K562 (cell line): Measurements from ENCODE around the gene MVP. TPM values are rescaled to one million over a fixed set of nuclear protein-coding genes. Genes with fewer than 3 reads are reported as not detected.

Experiments
- HNRNPK ChIP-seq: fragments of 200-400 bp; formaldehyde crosslinking; IDR thresholded peaks from one replicate; pipeline ENCODE4 v1.6.1; 2018; ENCODE audit warnings: mild to moderate bottlenecking, low read depth, low read length; ENCODE audit not compliant: poor library complexity, severe bottlenecking
- HOXB6 ChIP-seq: fragments of 250-450 bp; sonication (Bioruptor Pico); IDR thresholded peaks from 2 replicates; pipeline ENCODE4 v1.5.1; 2022; ENCODE audit warnings: mild to moderate bottlenecking, borderline replicate concordance
- MAZ ChIP-seq, 2 experiments: fragments of 450-650 bp in 1 of 2; sonication (generic) in 1 of 2; formaldehyde crosslinking; IDR thresholded peaks in 1 of 2; conservative IDR thresholded peaks in 1 of 2; 2 replicates each; pipeline versions ENCODE4 v1.4.0 to v1.5.0; 2020; ENCODE audit warnings: mild to moderate bottlenecking in 1 of 2, missing genetic modification reagents in 1 of 2
- NFE2L1 ChIP-seq: fragments of 450-650 bp; IDR thresholded peaks from 2 replicates; pipeline ENCODE4 v1.6.1; 2016; ENCODE audit warnings: missing genetic modification characterization, low read depth, mild to moderate bottlenecking, missing compliant biosample characterization, moderate library complexity, borderline replicate concordance
- NRF1 ChIP-seq, 2 experiments: fragments of 450-650 bp; IDR thresholded peaks in 1 of 2; conservative IDR thresholded peaks in 1 of 2; 2 replicates each; pipeline ENCODE4 v1.6.1; 2014; ENCODE audit warnings: mild to moderate bottlenecking in 2 of 2
- PTBP1 ChIP-seq: fragments of 200-400 bp; formaldehyde crosslinking; IDR thresholded peaks from 2 replicates; pipeline ENCODE4 v1.6.1; 2017; ENCODE audit warnings: low read depth, low read length
- SAFB2 ChIP-seq: fragments of 200-400 bp; formaldehyde crosslinking; IDR thresholded peaks from 2 replicates; pipeline ENCODE4 v1.6.1; 2018; ENCODE audit warnings: borderline replicate concordance, low read length, low read depth, moderate library complexity; ENCODE audit not compliant: severe bottlenecking
- SMAD1 ChIP-seq: fragments of 150-350 bp; IDR thresholded peaks from 2 replicates; pipeline ENCODE4 v1.6.1; 2014; ENCODE audit warnings: low read length, low read depth; ENCODE audit not compliant: partially characterized antibody
- SRSF7 ChIP-seq: fragments of 200-400 bp; formaldehyde crosslinking; optimal IDR thresholded peaks from 2 replicates; pipeline ENCODE3; 2017; ENCODE audit warnings: mild to moderate bottlenecking, low read depth, low read length
- TOE1 ChIP-seq, 2 experiments: fragments of 450-650 bp in 1 of 2; sonication (generic) in 1 of 2; formaldehyde crosslinking in 1 of 2; IDR thresholded peaks; 2 replicates each; pipeline versions ENCODE4 v1.7.1 to v1.8.0; 2016 to 2022; ENCODE audit warnings: borderline replicate concordance in 2 of 2, mild to moderate bottlenecking in 2 of 2, antibody characterized with exemption in 1 of 2, inconsistent platforms in 1 of 2, low read depth in 1 of 2, missing genetic modification reagents in 1 of 2, moderate library complexity in 1 of 2
- ZBTB49 ChIP-seq: sonication (generic); formaldehyde crosslinking; IDR thresholded peaks from 2 replicates; pipeline ENCODE4 v1.8.0; 2022; ENCODE audit warnings: missing genetic modification reagents, mild to moderate bottlenecking, borderline replicate concordance
- ZNF263 ChIP-seq: sonication (generic); formaldehyde crosslinking; IDR thresholded peaks from 2 replicates; pipeline ENCODE4 v1.8.0; 2022; ENCODE audit warnings: mild to moderate bottlenecking, missing genetic modification reagents, borderline replicate concordance
- ZNF518B ChIP-seq: fragments of 250-450 bp; sonication (Bioruptor Pico); IDR thresholded peaks from 2 replicates; pipeline ENCODE4 v1.5.0; 2021; ENCODE audit warnings: mild to moderate bottlenecking, moderate library complexity
- ZNF79 ChIP-seq: fragments of 250-450 bp; sonication (Bioruptor Pico); IDR thresholded peaks from 2 replicates; pipeline ENCODE4 v1.4.0; 2020; ENCODE audit warnings: low read depth, mild to moderate bottlenecking, moderate library complexity
- polyA plus RNA-seq, 8 experiments: library from polyadenylated mRNA; depleted of rRNA in 4 of 8; stranded (reverse) in 5 of 8; unstranded in 3 of 8; fragments of >200 nt; fragmentation: Nextera tagmentation in 2 of 8; fragmentation: Illumina TruSeq in 1 of 8; extraction: Ambion mirVana in 2 of 8; extraction: Trizol in 1 of 8; gene quantifications; 2 replicates each; pipeline versions ENCODE4 v1.2.1 to v1.2.3, GENCODE V29; 2011 to 2014; ENCODE audit warnings: inconsistent platforms in 1 of 8, missing spikeins in 1 of 8
- total RNA-seq, 7 experiments: library from RNA; depleted of rRNA in 6 of 7; stranded (reverse); fragments of >200 nt in 6 of 7; fragmentation: Illumina TruSeq in 2 of 7; extraction: Trizol in 2 of 7; gene quantifications; 2 replicates each; pipeline versions ENCODE4 v1.2.1 to v1.2.3, GENCODE V29; 2011 to 2021; ENCODE audit warnings: low replicate concordance in 1 of 7
- TF ChIP-seq, protein P1 (sequence below): sonication (generic); formaldehyde crosslinking; IDR thresholded peaks from 2 replicates; pipeline ENCODE4 v1.8.1; 2023; ENCODE audit warnings: mild to moderate bottlenecking, missing genetic modification reagents
- TF ChIP-seq, protein P2 (sequence below): IDR thresholded peaks from 2 replicates; pipeline ENCODE4 v1.6.1; 2016; ENCODE audit warnings: missing genetic modification characterization, missing compliant biosample characterization

Gene MVP
- total and polyA plus RNA-seq, 9 of the 15 experiments (the other 6 are each of a cell fraction or from before 2014, with no cell fraction given), result 0.39 to 1.9 (median 0.76) TPM; not detected in 2

- peak; percentile 88; the same call in 1 of the 2 replicates for TF ChIP-seq TOE1 (IDR thresholded peaks at IDR 0.05; ENCODE audit: borderline replicate concordance)
- TF ChIP-seq TOE1 (CRISPR knock-in tag; IDR thresholded peaks at IDR 0.05; ENCODE audit: borderline replicate concordance, low read depth), result no peak
- no peak for TF ChIP-seq SAFB2
- TF ChIP-seq HOXB6, result no peak
- peak; percentile 42 to 89; a peak in 3 of 4 replicates for TF ChIP-seq MAZ (CRISPR knock-in tag; conservative IDR thresholded peaks at IDR 0.05 in 1 of 2, IDR thresholded peaks at IDR 0.05 in 1 of 2)
- no peak for TF ChIP-seq NFE2L1 (tag)
- TF ChIP-seq, protein P1, sequence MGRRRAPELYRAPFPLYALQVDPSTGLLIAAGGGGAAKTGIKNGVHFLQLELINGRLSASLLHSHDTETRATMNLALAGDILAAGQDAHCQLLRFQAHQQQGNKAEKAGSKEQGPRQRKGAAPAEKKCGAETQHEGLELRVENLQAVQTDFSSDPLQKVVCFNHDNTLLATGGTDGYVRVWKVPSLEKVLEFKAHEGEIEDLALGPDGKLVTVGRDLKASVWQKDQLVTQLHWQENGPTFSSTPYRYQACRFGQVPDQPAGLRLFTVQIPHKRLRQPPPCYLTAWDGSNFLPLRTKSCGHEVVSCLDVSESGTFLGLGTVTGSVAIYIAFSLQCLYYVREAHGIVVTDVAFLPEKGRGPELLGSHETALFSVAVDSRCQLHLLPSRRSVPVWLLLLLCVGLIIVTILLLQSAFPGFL (CRISPR knock-in tag), result no peak
- peak; percentile 100 for TF ChIP-seq NRF1 (conservative IDR thresholded peaks at IDR 0.05 in 1 of 2, IDR thresholded peaks at IDR 0.05 in 1 of 2)
- peak; percentile 57 for TF ChIP-seq SMAD1
- no peak for TF ChIP-seq SRSF7
- no peak for TF ChIP-seq HNRNPK
- TF ChIP-seq ZBTB49 (CRISPR knock-in tag), result no peak
- no peak for TF ChIP-seq PTBP1
- no peak for TF ChIP-seq ZNF79 (CRISPR knock-in tag)
- peak; percentile 41 for TF ChIP-seq ZNF263 (CRISPR knock-in tag)
- TF ChIP-seq, protein P2, sequence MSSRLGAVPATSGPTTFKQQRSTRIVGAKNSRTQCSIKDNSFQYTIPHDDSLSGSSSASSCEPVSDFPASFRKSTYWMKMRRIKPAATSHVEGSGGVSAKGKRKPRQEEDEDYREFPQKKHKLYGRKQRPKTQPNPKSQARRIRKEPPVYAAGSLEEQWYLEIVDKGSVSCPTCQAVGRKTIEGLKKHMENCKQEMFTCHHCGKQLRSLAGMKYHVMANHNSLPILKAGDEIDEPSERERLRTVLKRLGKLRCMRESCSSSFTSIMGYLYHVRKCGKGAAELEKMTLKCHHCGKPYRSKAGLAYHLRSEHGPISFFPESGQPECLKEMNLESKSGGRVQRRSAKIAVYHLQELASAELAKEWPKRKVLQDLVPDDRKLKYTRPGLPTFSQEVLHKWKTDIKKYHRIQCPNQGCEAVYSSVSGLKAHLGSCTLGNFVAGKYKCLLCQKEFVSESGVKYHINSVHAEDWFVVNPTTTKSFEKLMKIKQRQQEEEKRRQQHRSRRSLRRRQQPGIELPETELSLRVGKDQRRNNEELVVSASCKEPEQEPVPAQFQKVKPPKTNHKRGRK (tag), result 0 out of 2 replicates have a peak, but pooled peaks have one; percentile 7
- no peak for TF ChIP-seq ZNF518B (CRISPR knock-in tag)
Observed at GRCh38 chr16:29815793-29816693, 4.2 kb upstream of the MVP start, which contains the start of gene PAGR1 (continued).
